ENCODE measurements around the gene PCIF1.
A peak's percentile ranks its signal among the peaks of the same experiment; 100 is the strongest.
"Not testable (repeated sequence)": the region's sequence is repeated elsewhere in the genome, so short reads cannot be mapped to it uniquely, and the experiment has no call there.

The PCIF1 gene

GRCh38 chr20:45921337-45922189 lies 12.9 kb upstream of the PCIF1 start:
- no peak overlapping the region for H2AFZ ChIP-seq (ENCODE audit: low read depth, low read length)

DNA sequence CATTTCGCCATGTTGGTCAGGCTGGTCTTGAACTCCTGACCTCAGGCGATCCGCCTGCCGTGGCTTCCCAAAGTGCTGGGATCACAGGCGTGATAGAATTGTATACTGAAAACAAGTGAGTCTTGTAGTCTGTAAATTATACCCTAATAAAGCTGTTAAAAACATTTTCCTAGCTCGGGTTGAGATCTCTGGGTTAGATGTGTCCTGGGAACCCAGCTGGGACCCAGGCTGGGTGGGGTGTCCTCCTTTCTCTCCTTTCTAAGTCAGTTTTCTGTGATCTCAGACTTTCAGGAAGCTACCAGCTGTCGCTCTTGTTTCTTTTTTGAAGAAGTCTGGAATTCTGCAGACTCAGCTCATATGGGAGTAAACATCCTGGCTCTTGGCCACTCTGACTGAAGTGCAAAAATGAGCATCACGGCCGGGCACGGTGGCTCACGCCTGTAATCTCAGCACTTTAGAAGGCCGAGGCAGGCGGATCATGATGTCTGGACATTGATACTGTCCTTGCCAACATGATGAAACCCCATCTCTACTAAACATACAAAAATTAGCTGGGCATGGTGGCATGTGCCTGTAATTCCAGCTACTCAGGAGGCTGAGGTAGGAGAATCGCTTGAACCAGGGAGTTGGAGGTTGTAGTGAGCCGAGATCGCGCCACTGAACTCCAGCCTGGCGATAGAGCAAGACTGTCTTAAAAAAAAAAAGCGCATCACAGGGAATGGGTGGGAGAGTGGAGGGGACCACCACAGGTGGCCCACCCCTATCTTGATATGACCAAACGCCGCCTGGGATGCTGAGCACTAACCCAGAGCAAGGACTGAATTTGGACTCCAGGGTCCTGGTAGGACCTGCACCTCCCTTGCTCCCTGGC lies 9.9 kb upstream of the PCIF1 start:
- Histone ChIP-seq H3K27me3 (ENCODE audit: insufficient read depth, low read length) (no peaks in the 10 kb centered on the region), H3K4me1 (ENCODE audit: insufficient read depth, low read length) (no peaks in the 10 kb centered on the region), H3K9me3 (ENCODE audit: low read length) (no peaks in the 10 kb centered on the region), H3K36me3 (ENCODE audit: insufficient read depth, low read length) (no peaks in the 10 kb centered on the region), H2AFZ (ENCODE audit: low read depth, low read length) (no peak overlapping the region), H3K4me3 (ENCODE audit: low read length) (no peak overlapping the region)

More at GRCh38 chr20:45921337-45922189, 12.9 kb upstream of the PCIF1 start:
- Histone ChIP-seq H3K4me3 (ENCODE audit: low read length) (no peak overlapping the region), H3K9me3 (ENCODE audit: low read length) (no peaks in the 10 kb centered on the region), H3K4me1 (ENCODE audit: insufficient read depth, low read length) (no peaks in the 10 kb centered on the region), H3K27me3 (ENCODE audit: insufficient read depth, low read length) (no peaks in the 10 kb centered on the region), H3K36me3 (ENCODE audit: insufficient read depth, low read length) (no peaks in the 10 kb centered on the region)

DNA sequence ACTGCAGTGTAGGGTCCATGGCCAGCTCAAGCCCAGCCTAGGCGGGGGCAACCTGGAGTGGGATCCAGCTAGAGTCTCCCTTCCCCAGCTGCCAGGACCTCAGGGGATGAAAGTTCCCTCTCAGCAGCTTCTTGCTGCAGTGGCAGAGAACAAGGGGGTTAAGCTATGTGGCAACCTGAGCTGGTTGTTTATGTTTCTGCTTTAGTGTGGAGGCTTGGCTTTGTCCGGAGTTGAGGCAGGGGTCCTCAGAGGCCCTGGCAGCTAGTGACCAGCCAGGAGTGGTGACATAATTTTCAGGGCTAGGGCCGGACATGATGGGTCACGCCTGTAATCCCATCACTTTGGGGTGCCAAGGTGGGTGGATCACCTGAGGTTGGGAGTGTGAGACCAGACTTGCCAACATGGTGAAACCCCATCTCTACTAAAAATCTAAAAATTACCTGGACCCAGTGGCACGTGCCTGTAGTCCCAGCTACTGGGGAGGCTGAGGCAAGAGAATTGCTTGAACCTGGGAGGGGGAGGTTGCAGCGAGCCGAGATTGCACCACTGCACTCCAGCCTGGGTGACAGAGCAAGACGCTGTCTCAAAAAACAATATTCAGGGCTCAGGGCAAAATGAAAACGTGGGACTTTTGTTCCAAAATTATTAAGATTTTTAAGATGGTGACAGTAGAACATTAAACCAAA lies 8.5 kb upstream of the PCIF1 start:
- Histone ChIP-seq H3K9me3 (ENCODE audit: low read length) (no peaks in the 10 kb centered on the region), H3K36me3 (ENCODE audit: insufficient read depth, low read length) (no peaks in the 10 kb centered on the region), H3K4me3 (ENCODE audit: low read length) (no peak overlapping the region), H3K4me1 (ENCODE audit: insufficient read depth, low read length) (no peaks in the 10 kb centered on the region), H3K27me3 (ENCODE audit: insufficient read depth, low read length) (no peaks in the 10 kb centered on the region), H2AFZ (ENCODE audit: low read depth, low read length) (no peak overlapping the region)

GRCh38 chr20:45926731-45927070 lies 7.8 kb upstream of the PCIF1 start:
- H3K9me3 ChIP-seq (ENCODE audit: low read length): no peaks in the 10 kb centered on the region
- no peak overlapping the region for H2AFZ ChIP-seq (ENCODE audit: low read depth, low read length)
- H3K27me3 ChIP-seq (ENCODE audit: insufficient read depth, low read length): no peaks in the 10 kb centered on the region
- no peak overlapping the region for H3K4me3 ChIP-seq (ENCODE audit: low read length)
- no peaks in the 10 kb centered on the region for H3K36me3 ChIP-seq (ENCODE audit: insufficient read depth, low read length)
- no peaks in the 10 kb centered on the region for H3K4me1 ChIP-seq (ENCODE audit: insufficient read depth, low read length)

GRCh38 chr20:45927071-45927878 lies 7.2 kb upstream of the PCIF1 start:
- no peaks in the 10 kb centered on the region for H3K27me3 ChIP-seq (ENCODE audit: insufficient read depth, low read length)
- H3K9me3 ChIP-seq (ENCODE audit: low read length): no peaks in the 10 kb centered on the region
- no peak overlapping the region for H3K4me3 ChIP-seq (ENCODE audit: low read length)
- H3K4me1 ChIP-seq (ENCODE audit: insufficient read depth, low read length): no peaks in the 10 kb centered on the region
- no peaks in the 10 kb centered on the region for H3K36me3 ChIP-seq (ENCODE audit: insufficient read depth, low read length)
- H2AFZ ChIP-seq (ENCODE audit: low read depth, low read length): no peak overlapping the region

GRCh38 chr20:45931680-45932079 lies 2.8 kb upstream of the PCIF1 start:
- H3K36me3 ChIP-seq (ENCODE audit: insufficient read depth, low read length); H3K9me3 ChIP-seq (ENCODE audit: low read length); H2AFZ ChIP-seq (ENCODE audit: low read depth, low read length); H3K27me3 ChIP-seq (ENCODE audit: insufficient read depth, low read length); H3K4me3 ChIP-seq (ENCODE audit: low read length): not testable (repeated sequence)
- peaks cover 17% of the 10 kb centered on the region for H3K4me1 ChIP-seq (ENCODE audit: insufficient read depth, low read length)

GRCh38 chr20:45933266-45934045 lies 1.0 kb upstream of the PCIF1 start:
- peaks cover 14% of the 10 kb centered on the region for H3K36me3 ChIP-seq (ENCODE audit: insufficient read depth, low read length)
- no peak overlapping the region for H2AFZ ChIP-seq (ENCODE audit: low read depth, low read length)
- H3K4me3 ChIP-seq (ENCODE audit: low read length): peak overlapping the region; percentile 72
- H3K4me1 ChIP-seq (ENCODE audit: insufficient read depth, low read length): peaks cover 17% of the 10 kb centered on the region
- no peaks in the 10 kb centered on the region for H3K9me3 ChIP-seq (ENCODE audit: low read length)
- no peaks in the 10 kb centered on the region for H3K27me3 ChIP-seq (ENCODE audit: insufficient read depth, low read length)

GRCh38 chr20:45934046-45934585 lies 367 bp upstream of the PCIF1 start:
- peak overlapping the region; percentile 72 for H3K4me3 ChIP-seq (ENCODE audit: low read length)
- no peaks in the 10 kb centered on the region for H3K27me3 ChIP-seq (ENCODE audit: insufficient read depth, low read length)
- no peaks in the 10 kb centered on the region for H3K9me3 ChIP-seq (ENCODE audit: low read length)
- H2AFZ ChIP-seq (ENCODE audit: low read depth, low read length): no peak overlapping the region
- peaks cover 21% of the 10 kb centered on the region for H3K36me3 ChIP-seq (ENCODE audit: insufficient read depth, low read length)
- H3K4me1 ChIP-seq (ENCODE audit: insufficient read depth, low read length): peaks cover 17% of the 10 kb centered on the region

DNA sequence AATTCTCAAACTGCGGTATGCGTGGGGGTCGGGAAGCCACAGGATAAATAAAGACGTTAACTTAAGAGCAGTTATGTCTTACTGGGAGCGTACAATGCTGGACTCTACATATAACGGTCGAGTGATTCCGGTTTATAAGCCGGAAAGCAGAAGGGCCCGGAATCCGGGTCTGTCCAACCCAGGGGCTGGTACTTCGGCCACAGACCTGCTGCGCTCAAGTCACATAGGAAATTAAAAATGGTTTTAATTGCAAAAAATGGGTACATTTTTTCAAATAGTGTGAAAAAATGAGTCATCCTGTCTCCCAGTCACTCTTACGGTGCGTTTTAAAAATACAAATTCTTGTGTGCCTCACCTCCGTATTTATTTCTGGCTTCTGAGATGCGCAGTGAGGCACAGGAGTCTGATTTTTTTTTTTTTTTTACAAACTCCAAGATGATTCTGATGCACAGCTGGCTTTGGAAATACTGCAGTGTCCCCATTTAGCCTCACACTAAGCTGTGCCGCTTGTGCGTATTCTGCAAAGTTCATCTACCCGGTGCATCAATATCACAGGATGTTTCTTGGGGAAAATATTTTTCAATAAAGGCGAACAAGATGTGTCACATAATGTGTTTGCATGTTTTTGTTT lies 1.0 kb downstream of the PCIF1 start:
- peak overlapping the region; percentile 98 for H3K4me3 ChIP-seq (ENCODE audit: low read length)
- H2AFZ ChIP-seq (ENCODE audit: low read depth, low read length): peak overlapping the region; percentile 67
- H3K27me3 ChIP-seq (ENCODE audit: insufficient read depth, low read length): no peaks in the 10 kb centered on the region
- H3K4me1 ChIP-seq (ENCODE audit: insufficient read depth, low read length): peaks cover 17% of the 10 kb centered on the region
- peaks cover 35% of the 10 kb centered on the region for H3K36me3 ChIP-seq (ENCODE audit: insufficient read depth, low read length)
- H3K9me3 ChIP-seq (ENCODE audit: low read length): no peaks in the 10 kb centered on the region

DNA sequence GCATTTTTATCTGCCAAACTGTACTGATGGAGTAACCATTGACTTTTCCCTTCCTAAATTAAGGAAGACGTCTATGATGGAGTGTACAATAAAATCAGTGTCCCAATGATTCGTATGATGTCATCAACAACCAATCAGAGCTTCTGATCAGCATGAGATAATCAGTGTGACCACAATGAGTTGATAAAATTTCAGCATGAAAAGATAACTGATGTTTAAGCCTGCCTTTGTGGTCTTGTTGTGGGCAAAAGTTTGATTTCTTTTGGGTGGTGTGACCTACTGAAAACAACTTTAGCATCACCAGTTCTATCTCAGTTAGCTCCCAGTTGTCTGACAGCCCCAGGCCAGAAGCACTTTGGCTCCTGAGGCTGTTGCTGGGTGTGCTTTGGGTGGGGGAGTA lies 3.3 kb downstream of the PCIF1 start:
- peaks cover 17% of the 10 kb centered on the region for H3K4me1 ChIP-seq (ENCODE audit: insufficient read depth, low read length)
- no peaks in the 10 kb centered on the region for H3K9me3 ChIP-seq (ENCODE audit: low read length)
- peaks cover 45% of the 10 kb centered on the region for H3K36me3 ChIP-seq (ENCODE audit: insufficient read depth, low read length)
- H3K27me3 ChIP-seq (ENCODE audit: insufficient read depth, low read length): no peaks in the 10 kb centered on the region
- no peak overlapping the region for H2AFZ ChIP-seq (ENCODE audit: low read depth, low read length)
- H3K4me3 ChIP-seq (ENCODE audit: low read length): no peak overlapping the region

DNA sequence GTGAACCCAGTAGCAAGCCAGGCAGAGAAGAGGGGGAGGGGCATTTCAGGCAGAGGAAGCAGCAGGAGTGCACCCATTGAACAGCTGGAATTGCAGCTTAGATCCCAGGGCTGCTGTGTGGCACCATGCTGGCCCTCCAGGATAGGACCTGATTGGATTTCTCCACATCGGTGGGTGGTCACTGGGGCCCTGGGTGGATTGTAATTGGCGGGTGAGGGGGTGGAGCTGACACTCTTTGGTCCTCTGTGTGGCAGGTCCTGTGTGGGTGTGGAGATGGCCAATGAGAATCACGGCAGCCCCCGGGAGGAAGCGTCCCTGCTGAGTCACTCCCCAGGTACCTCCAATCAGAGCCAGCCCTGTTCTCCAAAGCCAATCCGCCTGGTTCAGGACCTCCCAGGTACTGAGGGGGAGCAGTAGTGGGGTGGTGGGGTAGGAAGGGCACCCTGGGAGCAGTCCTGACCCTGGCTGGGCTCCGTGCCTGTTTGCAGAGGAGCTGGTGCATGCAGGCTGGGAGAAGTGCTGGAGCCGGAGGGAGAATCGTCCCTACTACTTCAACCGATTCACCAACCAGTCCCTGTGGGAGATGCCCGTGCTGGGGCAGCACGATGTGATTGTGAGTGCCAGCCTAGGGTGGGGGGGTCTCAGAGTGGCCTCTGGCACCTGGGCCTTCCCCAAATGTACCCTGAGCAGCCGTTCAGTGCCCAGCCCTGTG lies 4.4 kb downstream of the PCIF1 start:
- H2AFZ ChIP-seq (ENCODE audit: low read depth, low read length): no peak overlapping the region
- H3K9me3 ChIP-seq (ENCODE audit: low read length): no peaks in the 10 kb centered on the region
- no peaks in the 10 kb centered on the region for H3K27me3 ChIP-seq (ENCODE audit: insufficient read depth, low read length)
- H3K36me3 ChIP-seq (ENCODE audit: insufficient read depth, low read length): peaks cover 56% of the 10 kb centered on the region
- H3K4me3 ChIP-seq (ENCODE audit: low read length): no peak overlapping the region
- peaks cover 8% of the 10 kb centered on the region for H3K4me1 ChIP-seq (ENCODE audit: insufficient read depth, low read length)

All from neuron (in vitro differentiated cells).